ENCODE measurements around the gene GABRD. TPM values are rescaled to one million over a fixed set of nuclear protein-coding genes. Genes with fewer than 3 reads are reported as not detected.

The GABRD gene
- total and polyA plus RNA-seq, 2 donors (not counting 3 experiments of a cell fraction or from before 2014, with no cell fraction given) = not detected

DNA sequence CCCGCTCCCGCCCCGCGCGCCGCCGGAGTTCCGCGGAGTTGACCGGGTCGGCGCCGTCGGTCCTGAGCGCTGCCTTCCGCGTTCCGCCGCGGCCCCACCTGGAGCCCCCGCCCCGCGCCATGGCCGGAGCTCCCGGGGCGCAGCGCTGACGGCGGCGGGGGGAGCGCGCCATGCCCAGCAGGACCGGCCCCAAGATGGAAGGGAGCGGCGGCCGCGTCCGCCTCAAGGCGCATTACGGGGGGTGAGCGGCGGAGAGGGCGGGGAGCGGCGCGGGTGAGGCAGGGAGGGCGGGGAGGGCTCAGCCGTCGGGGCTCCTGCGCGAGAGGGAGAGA, 31.3 kb downstream of the GABRD start:
- no peak for DNase-seq (ENCODE audit: low read depth, low spot score)
- FAIRE-seq = no peak
- H3K4me2 ChIP-seq (ENCODE audit: insufficient read depth, low read length) = no peak overlapping the region
- no peak overlapping the region for H3K9ac ChIP-seq (replicated peaks; ENCODE audit: extremely low read depth, insufficient read depth, low read length)
- dilution Hi-C loops (cut with MboI; ENCODE audit: extremely low pct_ligation_motif_present, low sequenced_read_pairs) (no loop called here), intact Hi-C loops (cut with micrococcal nuclease) (no loop called here)
- no peak overlapping the region for H3K4me3 ChIP-seq (replicated peaks in 1 of 3; ENCODE audit: insufficient read depth in 1 of 3, low read depth in 1 of 3, low read length in 3 of 3)
- ChIA-PET CTCF (no interaction called here), POLR2A (no interaction called here)
- H3K4me1 ChIP-seq (ENCODE audit: control insufficient read depth, extremely low read depth, insufficient read depth, low read length) = no peaks in the 10 kb centered on the region
- no peaks in the 10 kb centered on the region for H3K9me3 ChIP-seq (replicated peaks; ENCODE audit: control insufficient read depth, insufficient read depth, low read length)
- no peaks in the 10 kb centered on the region for H3K79me2 ChIP-seq (ENCODE audit: control insufficient read depth, insufficient read depth, low read length)
- TF ChIP-seq POLR2AphosphoS5 (IDR thresholded peaks at IDR 0.05; ENCODE audit: insufficient read depth, low read depth, low read length) = no peak
- no peak for TF ChIP-seq JUN (IDR thresholded peaks at IDR 0.05; ENCODE audit: borderline replicate concordance, insufficient read depth, insufficient read length, low read depth)
- no peak for TF ChIP-seq GATA2 (IDR thresholded peaks at IDR 0.05; ENCODE audit: insufficient read depth, insufficient read length, low read depth, low read length)
- TF ChIP-seq, protein P1, sequence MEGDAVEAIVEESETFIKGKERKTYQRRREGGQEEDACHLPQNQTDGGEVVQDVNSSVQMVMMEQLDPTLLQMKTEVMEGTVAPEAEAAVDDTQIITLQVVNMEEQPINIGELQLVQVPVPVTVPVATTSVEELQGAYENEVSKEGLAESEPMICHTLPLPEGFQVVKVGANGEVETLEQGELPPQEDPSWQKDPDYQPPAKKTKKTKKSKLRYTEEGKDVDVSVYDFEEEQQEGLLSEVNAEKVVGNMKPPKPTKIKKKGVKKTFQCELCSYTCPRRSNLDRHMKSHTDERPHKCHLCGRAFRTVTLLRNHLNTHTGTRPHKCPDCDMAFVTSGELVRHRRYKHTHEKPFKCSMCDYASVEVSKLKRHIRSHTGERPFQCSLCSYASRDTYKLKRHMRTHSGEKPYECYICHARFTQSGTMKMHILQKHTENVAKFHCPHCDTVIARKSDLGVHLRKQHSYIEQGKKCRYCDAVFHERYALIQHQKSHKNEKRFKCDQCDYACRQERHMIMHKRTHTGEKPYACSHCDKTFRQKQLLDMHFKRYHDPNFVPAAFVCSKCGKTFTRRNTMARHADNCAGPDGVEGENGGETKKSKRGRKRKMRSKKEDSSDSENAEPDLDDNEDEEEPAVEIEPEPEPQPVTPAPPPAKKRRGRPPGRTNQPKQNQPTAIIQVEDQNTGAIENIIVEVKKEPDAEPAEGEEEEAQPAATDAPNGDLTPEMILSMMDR (IDR thresholded peaks at IDR 0.05; ENCODE audit: extremely low read depth in 1 of 2, insufficient read depth in 1 of 2, low read depth in 1 of 2, low read length in 2 of 2) = no peak
- TF ChIP-seq POLR2A (IDR thresholded peaks at IDR 0.05; ENCODE audit: low read depth, low read length) = no peak
- no peak for TF ChIP-seq FOS (IDR thresholded peaks at IDR 0.05; ENCODE audit: borderline replicate concordance, insufficient read depth, low read length)
- no peak for TF ChIP-seq MYC (IDR thresholded peaks at IDR 0.05; ENCODE audit: low read depth, low read length)
- TF ChIP-seq, protein P2, sequence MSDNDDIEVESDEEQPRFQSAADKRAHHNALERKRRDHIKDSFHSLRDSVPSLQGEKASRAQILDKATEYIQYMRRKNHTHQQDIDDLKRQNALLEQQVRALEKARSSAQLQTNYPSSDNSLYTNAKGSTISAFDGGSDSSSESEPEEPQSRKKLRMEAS (IDR thresholded peaks at IDR 0.05; ENCODE audit: insufficient read depth, insufficient read length) = no peak
- TF ChIP-seq EZH2 (IDR thresholded peaks at IDR 0.05; ENCODE audit: borderline replicate concordance, low read depth, low read length, severe bottlenecking) = no peak
- H3K27me3 ChIP-seq (ENCODE audit: control insufficient read depth in 2 of 2, insufficient read depth in 2 of 2, low read length in 2 of 2) = peaks cover 28% of the 10 kb centered on the region in 2 experiments
- H3K9me1 ChIP-seq (replicated peaks; ENCODE audit: control insufficient read depth, extremely low read depth, insufficient read depth, low read length) = no peaks in the 10 kb centered on the region
- H2AFZ ChIP-seq (ENCODE audit: low read depth, low read length) = no peak overlapping the region
- no peaks in the 10 kb centered on the region for H3K36me3 ChIP-seq (ENCODE audit: control insufficient read depth in 2 of 2, extremely low read depth in 1 of 2, insufficient read depth in 2 of 2, low read length in 2 of 2)
- no TSS peak for BruUV-seq (replicated peaks)
- H3K27ac ChIP-seq (ENCODE audit: insufficient read depth, low read depth, low read length) = no peak overlapping the region
- H4K20me1 ChIP-seq (replicated peaks; ENCODE audit: control insufficient read depth, extremely low read depth, insufficient read depth, low read length) = no peaks in the 10 kb centered on the region

Measured in endothelial cell of umbilical vein (primary cell).